Pons (tissue), 1 donor: ENCODE results near the gene MFAP5.
A peak's percentile ranks its signal among the peaks of the same experiment; 100 is the strongest.
"Not testable (repeated sequence)": the region's sequence is repeated elsewhere in the genome, so short reads cannot be mapped to it uniquely, and the experiment has no call there.

ENCODE experiments used
- DNase-seq: peaks from one replicate; pipeline ENCODE4 v3.0.0-alpha.2; 2016; ENCODE audit warnings: low spot score

MFAP5 gene

DNA sequence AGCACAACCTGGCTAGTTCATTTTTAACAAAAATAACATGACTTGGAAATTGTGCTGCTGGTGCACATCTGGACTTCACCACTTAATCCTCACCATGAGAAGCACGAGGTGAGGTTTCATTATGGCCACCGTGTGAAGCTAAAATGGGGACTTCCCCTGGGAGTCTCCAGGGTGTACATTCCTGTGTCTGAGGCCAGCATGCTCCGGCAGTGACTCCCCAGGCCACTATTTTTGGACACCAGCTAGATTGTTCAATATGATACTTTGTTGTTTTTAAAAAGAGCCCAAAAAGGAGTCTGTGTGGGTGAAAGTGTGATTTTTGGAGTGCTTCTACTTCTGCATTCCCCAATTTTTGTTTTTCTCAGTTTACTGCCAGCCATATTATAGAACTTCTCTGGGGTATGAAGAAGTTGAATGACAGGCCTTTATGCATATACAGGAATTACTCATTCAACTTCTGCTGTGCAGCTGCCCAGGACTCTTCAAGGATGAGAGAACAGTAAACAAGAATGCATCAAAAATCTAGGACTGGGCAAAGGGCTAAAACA lies 33.1 kb downstream of the MFAP5 start:
- no peak for DNase-seq

DNA sequence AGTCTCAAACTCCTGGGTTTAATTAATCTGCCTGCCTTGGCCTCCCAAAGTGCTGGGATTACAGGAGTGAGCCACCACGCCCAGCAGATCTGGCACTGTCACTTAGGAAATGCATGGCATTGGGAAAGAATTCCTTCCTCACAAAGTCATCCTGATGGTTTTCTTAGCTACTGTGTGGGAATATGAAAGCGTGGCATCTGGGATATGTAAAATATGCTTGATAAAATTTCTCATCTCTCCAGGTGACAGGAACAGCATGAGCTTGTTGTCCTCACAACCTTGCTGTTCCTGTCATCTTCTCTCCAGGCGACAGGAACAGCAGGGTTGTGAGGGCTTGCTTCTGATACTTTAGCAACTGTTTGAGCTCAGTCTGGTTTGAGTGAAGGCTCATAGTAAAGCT lies 33.9 kb downstream of the MFAP5 start:
- DNase-seq: peak; percentile 11

DNA sequence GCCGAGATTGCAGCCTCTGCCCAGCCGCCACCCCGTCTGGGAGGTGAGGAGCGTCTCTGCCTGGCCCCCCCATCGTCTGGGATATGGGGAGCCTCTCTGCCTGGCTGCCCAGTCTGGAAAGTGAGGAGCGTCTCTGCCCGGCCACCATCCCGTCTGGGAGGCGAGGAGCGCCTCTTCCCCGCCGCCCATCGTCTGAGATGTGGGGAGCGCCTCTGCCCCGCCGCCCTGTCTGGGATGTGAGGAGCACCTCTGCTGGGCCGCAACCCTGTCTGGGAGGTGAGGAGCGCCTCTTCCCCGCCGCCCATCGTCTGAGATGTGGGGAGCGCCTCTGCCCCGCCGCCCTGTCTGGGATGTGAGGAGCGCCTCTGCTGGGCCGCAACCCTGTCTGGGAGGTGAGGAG lies 37.9 kb downstream of the MFAP5 start:
- not testable (repeated sequence) for DNase-seq

- peak; percentile 56 for DNase-seq
Measured at GRCh38 chr12:8622646-8623045, 40.0 kb downstream of the MFAP5 start.

GRCh38 chr12:8615206-8615605 lies 47.4 kb downstream of the MFAP5 start:
- no peak for DNase-seq

DNA sequence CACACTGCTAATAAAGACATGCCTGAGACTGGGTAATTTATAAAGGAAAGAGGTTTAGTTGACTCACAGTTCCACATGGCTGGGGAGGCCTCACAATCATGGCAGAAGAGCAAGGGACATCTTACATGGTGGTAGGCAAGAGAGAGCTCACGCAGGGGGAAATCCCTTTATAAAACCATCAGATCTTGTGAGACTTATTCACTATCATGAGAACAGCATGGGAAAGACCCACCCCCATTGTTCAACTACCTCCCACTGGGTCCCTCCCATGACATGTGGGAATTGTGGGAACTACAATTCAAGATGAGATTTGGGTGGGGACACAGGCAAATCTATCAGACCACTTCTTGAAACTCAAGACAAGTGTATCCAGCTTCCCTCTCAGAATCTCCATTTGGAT lies 48.7 kb downstream of the MFAP5 start:
- DNase-seq: not testable (repeated sequence)

DNA sequence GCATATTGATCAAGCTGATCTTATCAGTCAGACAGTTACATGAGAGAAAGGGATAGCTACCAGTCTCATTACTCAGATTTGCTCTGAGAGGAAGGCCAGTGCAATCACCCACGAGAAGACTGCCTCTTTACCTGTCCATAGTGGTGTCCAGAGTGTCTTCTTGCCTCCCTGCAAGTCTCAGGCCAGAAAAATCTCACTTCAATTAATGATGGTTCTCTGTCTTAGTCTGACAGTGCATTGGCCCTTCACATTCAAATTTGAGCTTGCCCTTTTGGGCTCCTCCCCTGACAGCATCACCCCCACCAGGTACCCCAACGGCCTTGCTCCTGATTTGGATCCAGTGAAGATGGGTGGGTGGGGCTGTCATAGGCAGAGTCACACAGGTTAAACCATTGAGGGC lies 50.0 kb downstream of the MFAP5 start, which contains the start of gene AICDA:
Gene AICDA, minus strand, starts transcription at position 231 of the 400 bp plus-strand sequence. Its CDS starts 92 bp downstream, at position 139.
- no peak for DNase-seq

- DNase-seq: peak; percentile 69
Measured at GRCh38 chr12:8609061-8609570, 53.5 kb downstream of the MFAP5 start.

DNA sequence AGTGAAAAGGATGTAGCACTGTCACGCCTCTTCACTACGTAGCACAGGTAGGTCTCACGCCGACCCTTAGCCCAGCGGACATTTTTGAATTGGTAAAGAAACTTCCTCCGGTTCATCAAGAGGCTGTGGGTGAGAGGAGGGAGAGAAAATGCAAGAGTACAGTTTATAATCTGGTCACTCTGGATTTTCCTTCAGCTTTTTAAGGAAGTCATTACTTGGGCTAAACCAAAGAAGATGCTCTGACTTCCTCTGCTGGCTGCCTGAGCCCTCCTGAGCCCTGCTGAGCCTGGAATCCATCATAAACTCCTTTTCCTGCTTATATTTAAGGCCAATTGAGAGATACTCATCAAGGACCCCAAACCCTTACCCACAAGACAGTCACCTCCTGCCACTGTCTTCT lies 55.7 kb downstream of the MFAP5 start:
- DNase-seq: no peak

DNA sequence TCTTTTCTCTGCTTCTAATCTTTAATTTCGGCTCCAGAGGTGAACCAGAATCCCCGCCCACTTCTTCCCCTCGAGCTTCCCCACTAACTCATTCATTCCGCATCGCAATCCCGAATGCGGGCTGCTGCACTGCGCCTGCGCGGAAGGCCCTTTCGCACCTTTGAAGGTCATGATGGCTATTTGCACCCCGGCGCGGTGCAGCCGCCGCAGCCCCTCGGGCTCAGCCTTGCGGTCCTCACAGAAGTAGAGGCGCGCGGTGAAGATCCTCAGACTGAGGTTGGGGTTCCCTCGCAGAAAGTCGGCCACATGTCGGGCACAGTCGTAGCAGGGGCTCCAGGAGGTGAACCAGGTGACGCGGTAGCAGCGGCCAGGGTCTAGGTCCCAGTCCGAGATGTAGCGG lies 57.6 kb downstream of the MFAP5 start:
- DNase-seq: no peak

GRCh38 chr12:8603856-8604255 lies 58.8 kb downstream of the MFAP5 start:
- DNase-seq: no peak

DNA sequence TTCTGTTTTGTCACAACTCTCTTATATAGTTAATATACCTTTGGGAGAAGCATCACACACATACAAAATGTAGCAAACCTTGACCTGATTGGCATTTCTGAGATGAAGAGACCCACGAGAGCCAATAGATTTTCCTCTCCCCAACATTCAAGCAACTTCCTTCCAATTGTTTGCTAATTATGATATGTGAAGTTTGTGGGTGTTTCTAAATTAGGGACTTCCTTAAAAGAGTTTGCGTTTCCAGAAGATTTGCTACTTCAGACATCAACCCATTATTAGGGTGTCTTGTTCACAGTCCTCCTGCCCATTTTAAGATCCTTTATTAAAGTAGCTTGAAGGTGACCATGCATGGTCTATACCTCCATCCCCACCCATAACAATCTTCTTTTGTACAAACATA lies 59.3 kb downstream of the MFAP5 start:
- no peak for DNase-seq

DNA sequence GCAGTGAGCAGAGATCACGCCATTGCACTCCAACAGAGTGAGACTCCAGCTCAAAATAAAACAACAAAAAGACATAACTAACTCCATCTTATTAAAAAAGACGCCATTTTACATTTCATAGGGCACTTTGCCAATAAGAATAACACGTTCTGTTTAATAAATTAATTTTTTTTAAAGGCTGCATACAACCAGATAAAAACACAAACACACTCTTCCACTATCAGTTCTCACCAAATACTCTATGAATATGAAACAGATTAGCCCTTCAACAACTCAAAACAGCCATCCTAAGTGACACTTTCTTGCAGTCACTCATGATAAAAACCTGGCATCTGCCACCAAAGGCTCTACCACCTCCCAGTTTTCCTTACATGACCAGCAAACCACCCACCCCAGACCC lies 66.1 kb downstream of the MFAP5 start:
- DNase-seq: no peak
